Measurements from ENCODE around the gene CHL1.

CHL1 gene

GRCh38 chr3:278300-279064, 81.9 kb downstream of the CHL1 start:
- no peak for DNase-seq (ENCODE audit: low read depth)

- DNase-seq (ENCODE audit: low read depth) = no peak
These were observed 82.8 kb downstream of the CHL1 start for GRCh38 chr3:279325-279724.

DNA sequence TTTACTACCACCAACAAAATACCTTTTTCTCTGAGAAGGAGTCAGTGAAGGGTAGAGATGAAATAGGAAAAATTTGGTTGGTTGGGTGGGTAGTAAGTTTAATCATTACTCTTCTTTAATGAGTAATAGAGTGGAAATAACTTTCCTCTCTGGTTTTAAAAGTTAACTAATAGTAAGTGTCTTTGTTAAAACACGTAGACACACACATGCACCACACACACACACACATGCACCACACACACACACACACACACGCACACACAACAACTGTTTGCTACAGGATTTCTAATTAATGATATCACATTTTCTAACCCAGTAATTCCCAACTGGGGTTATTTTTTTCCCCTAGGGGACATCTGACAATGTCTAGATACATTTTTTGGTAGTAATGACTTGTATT, 84.1 kb downstream of the CHL1 start:
- no peak for DNase-seq (ENCODE audit: low read depth)

DNA sequence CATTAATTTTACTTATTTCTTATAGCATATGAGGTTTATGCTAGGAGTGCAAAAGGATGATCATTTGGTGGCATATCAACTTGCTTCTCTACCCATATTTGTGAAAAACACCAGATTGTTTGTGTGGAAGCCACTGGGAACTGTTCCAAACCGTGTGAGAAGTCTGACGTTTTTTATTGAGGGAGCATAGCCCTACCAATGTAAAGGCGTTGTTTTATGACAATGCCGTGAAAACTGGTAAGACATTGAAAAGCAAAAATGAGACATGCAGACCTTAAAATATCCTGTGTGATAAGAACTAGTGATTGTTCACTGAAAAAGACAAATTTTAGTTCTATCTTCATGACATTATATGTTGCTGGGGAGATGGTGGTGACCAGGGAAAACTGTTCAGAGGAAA, 87.8 kb downstream of the CHL1 start:
- no peak for DNase-seq (ENCODE audit: low read depth)

- DNase-seq (ENCODE audit: low read depth) = no peak
These were observed 91.9 kb downstream of the CHL1 start for GRCh38 chr3:288417-288816.

DNA sequence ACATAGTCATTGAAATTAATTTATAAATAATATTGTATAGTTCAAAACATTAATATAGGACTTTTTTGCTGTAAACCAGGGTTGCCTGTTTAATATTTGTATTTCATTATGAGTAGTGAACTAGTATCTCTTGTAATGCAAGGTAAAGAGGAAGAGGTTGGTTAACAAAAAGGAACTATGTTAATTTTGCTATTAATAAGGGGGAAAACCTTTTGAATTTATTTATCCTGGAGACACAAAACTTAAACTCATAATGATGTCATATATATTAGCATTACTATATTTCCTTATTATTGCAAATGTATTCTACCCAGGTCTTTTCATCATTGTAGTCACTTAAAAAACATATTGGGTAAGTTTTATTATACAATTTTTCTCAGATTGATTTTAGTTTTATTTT, 94.5 kb downstream of the CHL1 start:
- DNase-seq (ENCODE audit: low read depth) = no peak

DNA sequence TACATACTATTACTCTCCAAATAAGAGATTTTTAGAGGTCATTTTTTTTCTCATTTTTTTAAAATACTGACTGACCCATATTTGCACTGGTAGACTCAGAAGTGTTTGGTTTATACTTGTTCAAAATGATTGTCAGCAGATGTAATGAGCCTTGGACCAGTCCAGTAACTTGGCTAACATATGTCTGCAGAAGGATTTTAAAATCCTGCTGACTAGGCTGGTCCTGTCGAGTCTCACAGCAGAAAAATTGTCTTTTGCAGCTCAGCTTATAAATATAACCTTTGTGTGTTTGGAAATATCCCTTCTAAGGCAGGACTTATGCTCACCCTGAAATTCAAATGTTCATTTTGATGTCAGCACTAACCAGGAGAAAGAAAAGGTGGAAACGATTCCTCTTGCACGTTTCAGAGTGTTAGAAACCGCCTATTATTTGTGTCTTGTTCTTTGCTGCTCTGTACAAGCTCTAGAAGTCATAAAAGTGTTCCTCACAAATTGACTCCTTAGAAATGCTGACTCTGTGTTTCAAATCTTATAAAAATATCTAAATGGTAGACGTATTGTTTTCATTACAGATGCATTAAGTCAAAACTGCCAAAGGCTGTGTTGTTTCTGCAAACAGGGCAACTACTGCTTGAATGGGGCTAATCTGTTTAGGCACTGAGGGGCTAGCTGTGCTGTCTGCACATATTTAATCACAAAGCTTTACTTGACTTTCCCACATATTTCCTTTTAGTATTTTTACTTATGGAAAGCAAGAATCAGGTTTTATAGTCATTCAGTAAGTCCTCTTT, 95.3 kb downstream of the CHL1 start:
- no peak for DNase-seq (ENCODE audit: low read depth)

DNA sequence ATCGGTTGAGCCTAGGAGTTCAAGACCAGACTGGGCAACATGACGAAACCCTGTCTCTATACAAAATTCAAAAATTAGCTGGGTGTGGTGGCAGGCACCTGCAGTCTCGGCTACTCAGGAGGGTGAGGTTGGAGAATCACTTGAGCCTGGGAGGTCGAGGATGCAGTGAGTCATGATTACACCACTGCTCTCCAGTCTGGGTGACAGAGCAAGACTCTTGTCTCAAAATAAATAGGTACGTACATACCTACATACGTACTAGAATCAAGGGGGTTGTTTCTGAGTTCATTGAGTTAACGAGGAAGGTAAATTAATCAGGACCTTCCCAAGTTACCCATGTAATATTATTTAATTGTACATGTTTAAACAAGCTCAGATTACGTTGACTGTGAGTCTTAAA, 97.5 kb downstream of the CHL1 start:
- DNase-seq (ENCODE audit: low read depth) = no peak

GRCh38 chr3:294581-294980, 98.0 kb downstream of the CHL1 start:
- no peak for DNase-seq (ENCODE audit: low read depth)

GRCh38 chr3:295166-295565, 98.6 kb downstream of the CHL1 start:
- DNase-seq (ENCODE audit: low read depth) = no peak

DNA sequence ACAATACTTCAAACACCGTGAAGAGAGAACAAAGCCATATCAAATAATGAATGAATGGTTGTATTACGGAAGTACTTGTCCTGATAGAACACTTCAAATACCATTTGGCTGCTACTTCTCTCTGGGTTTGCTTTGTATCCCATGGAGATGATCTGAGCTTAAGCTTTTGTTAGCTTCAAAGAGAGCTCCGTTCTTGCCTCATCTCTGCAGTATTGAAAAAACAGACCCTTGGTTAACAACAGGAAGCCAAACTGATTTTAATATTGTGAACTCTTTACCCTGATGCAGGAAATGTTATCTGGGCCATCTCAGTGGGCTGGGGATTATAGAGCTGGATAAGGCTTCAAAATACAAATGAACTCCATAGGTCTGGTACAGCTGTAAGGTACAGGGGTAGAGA, 101.0 kb downstream of the CHL1 start:
- no peak for DNase-seq (ENCODE audit: low read depth)

- DNase-seq (ENCODE audit: low read depth) = no peak
These were observed 103.2 kb downstream of the CHL1 start for GRCh38 chr3:299590-300301.

DNA sequence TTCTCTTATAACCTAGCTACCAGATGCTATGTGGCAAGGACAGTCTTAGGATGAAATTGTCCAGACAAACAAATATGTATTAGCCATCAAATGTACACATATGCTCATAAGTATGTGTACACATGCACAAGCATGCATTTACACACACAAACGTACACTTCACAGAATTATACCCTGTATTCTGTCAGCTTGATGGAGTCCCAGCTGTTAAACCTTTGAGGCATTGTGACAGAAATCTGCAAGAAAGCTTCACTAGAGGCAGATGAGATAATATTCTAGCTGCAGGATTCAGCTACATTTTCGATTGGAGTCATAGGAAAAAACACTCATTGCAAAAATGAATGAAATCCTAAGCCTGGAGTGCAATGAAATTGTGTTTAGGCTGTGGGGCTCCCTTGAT, 110.6 kb downstream of the CHL1 start:
- no peak for DNase-seq (ENCODE audit: low read depth)

- DNase-seq (ENCODE audit: low read depth) = no peak
These were observed 112.2 kb downstream of the CHL1 start for GRCh38 chr3:308597-309321.

DNA sequence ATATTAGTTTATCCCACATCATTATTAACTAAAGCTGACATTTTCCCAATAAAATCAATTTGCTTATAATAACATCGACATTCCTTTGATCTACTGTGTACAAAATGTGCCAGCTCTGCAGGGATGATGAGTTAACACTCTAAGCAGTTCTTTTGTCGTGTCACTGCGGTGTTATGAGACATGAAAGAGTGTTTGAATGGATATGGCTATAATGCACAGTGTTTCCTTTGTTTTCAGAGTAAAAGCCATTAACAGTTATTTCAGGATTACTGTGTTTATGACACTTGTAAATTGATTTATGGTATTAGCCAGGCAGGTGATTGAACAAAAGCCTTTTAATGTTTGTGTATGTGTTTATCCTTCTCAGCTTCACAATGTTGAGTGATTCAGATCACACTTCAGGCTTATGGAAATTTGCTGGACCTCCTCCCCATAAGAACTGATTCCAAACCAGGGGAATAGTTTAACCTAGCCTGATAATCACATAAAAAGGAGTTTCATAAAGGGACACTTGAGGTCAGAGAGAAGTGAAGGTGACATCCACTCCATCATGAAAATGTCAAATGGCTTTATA, 115.7 kb downstream of the CHL1 start:
- DNase-seq (ENCODE audit: low read depth) = no peak

DNA sequence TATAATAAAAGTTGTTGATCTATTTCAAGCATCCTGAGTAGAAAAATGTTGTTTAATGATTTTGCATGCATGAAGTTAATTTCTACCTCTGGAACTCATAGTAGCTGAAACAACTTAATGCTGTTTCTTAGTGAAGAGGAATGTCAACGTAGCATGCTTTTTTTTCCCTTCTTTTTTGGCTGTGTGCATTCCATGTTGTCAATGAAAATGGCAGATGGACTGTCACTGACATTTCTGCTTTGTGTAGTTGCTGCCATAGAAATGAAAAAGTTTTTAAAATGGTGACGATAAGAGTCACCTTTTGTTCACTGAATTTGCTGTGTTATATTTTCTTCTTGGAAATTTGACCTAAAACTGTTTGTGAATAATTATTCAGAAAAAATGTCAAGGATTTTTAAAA, 116.3 kb downstream of the CHL1 start:
- no peak for DNase-seq (ENCODE audit: low read depth)

DNA sequence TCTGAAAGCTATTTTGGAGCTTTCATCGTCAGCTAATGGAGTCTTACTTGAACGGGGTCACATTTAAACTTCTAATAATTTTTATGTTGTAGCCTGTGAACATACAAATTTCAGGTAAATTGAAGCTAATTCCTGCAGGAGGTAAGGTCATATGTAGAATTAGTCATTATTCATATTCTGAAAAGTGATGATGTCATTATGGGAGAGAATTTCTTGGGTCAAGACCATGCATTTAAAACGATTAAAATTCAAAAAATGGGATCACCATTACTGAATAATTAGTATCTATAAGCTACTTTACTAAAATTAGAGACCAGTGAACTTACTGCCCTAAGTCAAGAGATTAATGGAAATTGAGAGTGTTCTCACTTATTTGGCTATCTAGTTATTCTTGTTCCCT, 120.4 kb downstream of the CHL1 start:
- no peak for DNase-seq (ENCODE audit: low read depth)

DNA sequence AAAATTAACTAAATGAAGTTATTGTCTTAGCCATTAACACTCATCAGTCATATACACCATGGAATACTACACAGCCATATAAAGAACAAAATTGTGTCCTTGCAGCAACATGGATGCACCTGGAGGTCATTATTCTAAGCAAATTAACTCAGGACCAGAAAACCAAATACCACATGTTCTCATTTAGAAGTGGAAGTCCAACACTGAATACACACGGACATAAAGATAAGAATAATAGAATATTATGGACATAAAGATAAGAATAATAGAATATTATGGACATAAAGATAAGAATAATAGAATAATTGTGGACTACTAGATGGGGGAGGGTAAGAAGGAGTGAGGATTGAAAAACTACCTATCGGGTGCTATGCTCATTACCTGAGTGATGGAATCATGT, 122.3 kb downstream of the CHL1 start:
- DNase-seq (ENCODE audit: low read depth) = no peak

- no peak for DNase-seq (ENCODE audit: low read depth)
These were observed 127.9 kb downstream of the CHL1 start for GRCh38 chr3:324423-324822.

GRCh38 chr3:325495-325894, 128.9 kb downstream of the CHL1 start:
- DNase-seq (ENCODE audit: low read depth) = no peak

- no peak for DNase-seq (ENCODE audit: low read depth)
These were observed 134.0 kb downstream of the CHL1 start for GRCh38 chr3:330494-331115.

GRCh38 chr3:331881-332280, 135.3 kb downstream of the CHL1 start:
- DNase-seq (ENCODE audit: low read depth) = no peak

Measured in CMK (cell line).